HCT116 (cell line): ENCODE measurements around the gene TUBA8. TPM values are rescaled to one million over a fixed set of nuclear protein-coding genes. Genes with fewer than 3 reads are reported as not detected.

Experiments
- ATAC-seq: fragments of 200-7000 bp; cut with Tn5 transposase; 2 replicates; pipeline ENCODE4 v1.9.1; 2020; ENCODE audit warnings: mild to moderate bottlenecking, moderate library complexity
- BruUV-seq: library from RNA; stranded (reverse); fragments of 400-500 nt; replicated peaks from 2 replicates; lab custom pipeline; 2021; lab: Mats Ljungman, UMichigan
- CTCF ChIA-PET: fragments of 300-600 bp; sonication (Branson Sonifier 250); formaldehyde crosslinking; loops from one replicate; lab custom pipeline; 2021; ENCODE audit warnings: antibody characterized with exemption; lab: Charles Lee
- POLR2A ChIA-PET: fragments of 300-600, 350-600 bp; sonication (Branson Sonifier 250); formaldehyde crosslinking; loops from one replicate; lab custom pipeline; 2021; ENCODE audit warnings: antibody characterized with exemption; lab: Charles Lee
- RAD21 ChIA-PET, 2 experiments: fragments of 300-600 bp; sonication (Branson Sonifier 250); formaldehyde crosslinking; loops; one replicate each; lab custom pipeline; 2023; ENCODE audit warnings: low total read pairs in 2 of 2; ENCODE audit not compliant: uncharacterized antibody in 2 of 2, unreplicated experiment in 2 of 2, low non-redundant PET in 1 of 2; lab: Charles Lee
- DNase-seq: peaks from one replicate; pipeline ENCODE4 v3.0.0-alpha.2; 2010; ENCODE audit warnings: low read depth, low spot score
- H2AFZ ChIP-seq: fragments of 200-600 bp; shearing (Covaris generic), sonication (generic); 2 replicates; pipeline ENCODE4 v1.6.1; 2017; ENCODE audit warnings: low read depth, mixed run types, mixed read lengths, antibody characterized with exemption, low read length; ENCODE audit not compliant: poor library complexity, severe bottlenecking
- H3K27ac ChIP-seq: 2 replicates; pipeline ENCODE4 v1.5.1; 2012; ENCODE audit warnings: low read depth, low read length
- H3K27me3 ChIP-seq: fragments of 200-600 bp; sonication (generic); 2 replicates; pipeline ENCODE4 v1.6.1; 2016; ENCODE audit warnings: mixed run types, low read length, mixed read lengths; ENCODE audit not compliant: insufficient read depth
- H3K36me3 ChIP-seq, 2 experiments: fragments of 200-500 bp in 1 of 2; fragments of 200-600 bp in 1 of 2; sonication (Bioruptor generic) in 1 of 2; sonication (generic) in 1 of 2; 2 replicates each; pipeline versions ENCODE4 v1.5.1 to v1.6.1; 2014 to 2016; ENCODE audit warnings: low read length in 2 of 2, inconsistent platforms in 1 of 2, mixed read lengths in 1 of 2, mixed run types in 1 of 2; ENCODE audit not compliant: insufficient read depth in 2 of 2, control insufficient read depth in 1 of 2
- H3K4me1 ChIP-seq, 2 experiments: fragments of 200-600 bp in 1 of 2; sonication (generic) in 1 of 2; 2 replicates each; pipeline versions ENCODE4 v1.5.1 to v1.6.1; 2012 to 2017; ENCODE audit warnings: low read length in 2 of 2, inconsistent platforms in 1 of 2, mild to moderate bottlenecking in 1 of 2, mixed read lengths in 1 of 2, mixed run types in 1 of 2, moderate library complexity in 1 of 2; ENCODE audit not compliant: insufficient read depth in 2 of 2, control insufficient read depth in 1 of 2
- H3K4me2 ChIP-seq: fragments of 200-600 bp; sonication (generic); 2 replicates; pipeline ENCODE4 v1.6.1; 2017; ENCODE audit warnings: mixed run types, low read length, mixed read lengths
- H3K4me3 ChIP-seq, 2 experiments: fragments of 200-600 bp in 1 of 2; sonication (generic) in 1 of 2; replicated peaks in 1 of 2; 2 replicates each; pipeline ENCODE4 v1.5.1; 2011 to 2016; ENCODE audit warnings: low read length in 2 of 2, control low read depth in 1 of 2, low read depth in 1 of 2, mild to moderate bottlenecking in 1 of 2, mixed read lengths in 1 of 2, mixed run types in 1 of 2
- H3K79me2 ChIP-seq: fragments of 200-600 bp; sonication (generic); 2 replicates; pipeline ENCODE4 v1.6.1; 2017; ENCODE audit warnings: mild to moderate bottlenecking, mixed run types, low read length, moderate library complexity, mixed read lengths; ENCODE audit not compliant: insufficient read depth
- H3K9ac ChIP-seq: fragments of 200-600 bp; sonication (generic); 2 replicates; pipeline ENCODE4 v1.6.1; 2016; ENCODE audit warnings: low read length, mixed read lengths
- H3K9me2 ChIP-seq: fragments of 200-600 bp; sonication (generic), shearing (Covaris generic); 2 replicates; pipeline ENCODE4 v1.6.1; 2017; ENCODE audit warnings: mixed run types, mild to moderate bottlenecking, moderate library complexity; ENCODE audit not compliant: insufficient read depth
- H3K9me3 ChIP-seq, 2 experiments: fragments of 200-500 bp in 1 of 2; fragments of 200-600 bp in 1 of 2; sonication (Bioruptor generic) in 1 of 2; sonication (generic) in 1 of 2; 2 replicates each; pipeline ENCODE4 v1.6.1; 2014 to 2017; ENCODE audit warnings: low read length in 2 of 2, mixed read lengths in 2 of 2, inconsistent platforms in 1 of 2, low read depth in 1 of 2, mild to moderate bottlenecking in 1 of 2, mixed run types in 1 of 2, moderate library complexity in 1 of 2; ENCODE audit not compliant: control insufficient read depth in 1 of 2, insufficient read depth in 1 of 2
- H4K20me1 ChIP-seq: fragments of 200-600 bp; sonication (generic), shearing (Covaris generic); 2 replicates; pipeline ENCODE4 v1.6.1; 2017; ENCODE audit warnings: mixed run types, mild to moderate bottlenecking, moderate library complexity; ENCODE audit not compliant: insufficient read depth
- CEBPB ChIP-seq: IDR thresholded peaks from 2 replicates; pipeline ENCODE4 v1.6.1; 2012; ENCODE audit warnings: low read depth
- CTCF ChIP-seq, 3 experiments: fragments of 200-600 bp in 1 of 3; sonication (generic) in 1 of 3; IDR thresholded peaks in 2 of 3; conservative IDR thresholded peaks in 1 of 3; 2 replicates each; pipeline ENCODE4 v1.5.1; 2012 to 2017; ENCODE audit warnings: low read depth in 2 of 3, low read length in 2 of 3, antibody characterized with exemption in 1 of 3, borderline replicate concordance in 1 of 3, control low read depth in 1 of 3, mild to moderate bottlenecking in 1 of 3, mixed read lengths in 1 of 3, mixed run types in 1 of 3, moderate library complexity in 1 of 3; ENCODE audit not compliant: insufficient read depth in 1 of 3
- EZH2phosphoT487 ChIP-seq: fragments of 200-600 bp; IDR thresholded peaks from 2 replicates; pipeline ENCODE4 v1.6.1; 2018; ENCODE audit warnings: antibody characterized with exemption, borderline replicate concordance
- JUND ChIP-seq: IDR thresholded peaks from 2 replicates; pipeline ENCODE4 v1.6.1; 2012
- MAX ChIP-seq: IDR thresholded peaks from 2 replicates; pipeline ENCODE4 v1.6.1; 2012
- TCF7L2 ChIP-seq: IDR thresholded peaks from 2 replicates; pipeline ENCODE4 v1.7.0; 2011; ENCODE audit warnings: borderline replicate concordance, inconsistent platforms; ENCODE audit not compliant: insufficient read depth, insufficient read length; ENCODE audit errors: extremely low read depth
- YY1 ChIP-seq: IDR thresholded peaks from 2 replicates; pipeline ENCODE4 v1.6.1; 2011; ENCODE audit warnings: low read length, low read depth, moderate library complexity, mild to moderate bottlenecking; ENCODE audit not compliant: insufficient replicate concordance; ENCODE audit errors: extremely low read depth
- ZNF274 ChIP-seq: fragments of 200-500 bp; sonication (Bioruptor generic); IDR thresholded peaks from 2 replicates; pipeline ENCODE4 v1.6.1; 2014; ENCODE audit warnings: mild to moderate bottlenecking, low read depth, low read length, inconsistent platforms
- intact Hi-C: fragments of 100-400 bp; cut with micrococcal nuclease; formaldehyde crosslinking; loops from 2 replicates; pipeline ENCODE4 v1.10.0; 2022
- total RNA-seq: library from RNA; stranded (reverse); gene quantifications from one replicate; pipeline ENCODE4 v1.2.1, GENCODE V29; 2021; ENCODE audit not compliant: unreplicated experiment

The TUBA8 gene
- total RNA-seq, 1 experiment from 2014 or later: 2.3 TPM

- TF ChIP-seq CTCF (IDR thresholded peaks at IDR 0.05 in 2 of 3, conservative IDR thresholded peaks at IDR 0.05 in 1 of 3; ENCODE audit: borderline replicate concordance in 1 of 3, insufficient read depth in 1 of 3, low read depth in 2 of 3, low read length in 2 of 3) (no peak), MAX (no peak)
Measured at GRCh38 chr22:18118345-18118915, 7.8 kb downstream of the TUBA8 start (continued).

GRCh38 chr22:18119409-18120110 is 9.0 kb downstream of the TUBA8 start:
- Histone ChIP-seq H3K4me3 (no peak overlapping the region), H3K9ac (no peak overlapping the region)
- intact Hi-C loops: no loop called here

More at GRCh38 chr22:18119409-18120110, 9.0 kb downstream of the TUBA8 start:
- Histone ChIP-seq H3K4me1 (no peaks in the 10 kb centered on the region), H3K36me3 (no peaks in the 10 kb centered on the region), H3K27me3 (no peaks in the 10 kb centered on the region), H3K27ac (no peak overlapping the region), H3K9me3 (no peaks in the 10 kb centered on the region), H4K20me1 (no peaks in the 10 kb centered on the region), H3K9me2 (no peaks in the 10 kb centered on the region), H3K79me2 (no peaks in the 10 kb centered on the region), H2AFZ (no peak overlapping the region), H3K4me2 (no peak overlapping the region)
- ChIA-PET POLR2A (no interaction called here), RAD21 (no interaction called here), CTCF (no interaction called here)
- no peak for ATAC-seq
- BruUV-seq: no TSS peak
- DNase-seq: no peak
- TF ChIP-seq JUND (no peak), TCF7L2 (no peak), CEBPB (no peak), YY1 (no peak), ZNF274 (no peak), EZH2phosphoT487 (no peak)
